ENCODE data around the gene ROR2.
A peak's percentile ranks its signal among the peaks of the same experiment; 100 is the strongest.
"Not testable (repeated sequence)": the region's sequence is repeated elsewhere in the genome, so short reads cannot be mapped to it uniquely, and the experiment has no call there.

The ROR2 gene

DNA sequence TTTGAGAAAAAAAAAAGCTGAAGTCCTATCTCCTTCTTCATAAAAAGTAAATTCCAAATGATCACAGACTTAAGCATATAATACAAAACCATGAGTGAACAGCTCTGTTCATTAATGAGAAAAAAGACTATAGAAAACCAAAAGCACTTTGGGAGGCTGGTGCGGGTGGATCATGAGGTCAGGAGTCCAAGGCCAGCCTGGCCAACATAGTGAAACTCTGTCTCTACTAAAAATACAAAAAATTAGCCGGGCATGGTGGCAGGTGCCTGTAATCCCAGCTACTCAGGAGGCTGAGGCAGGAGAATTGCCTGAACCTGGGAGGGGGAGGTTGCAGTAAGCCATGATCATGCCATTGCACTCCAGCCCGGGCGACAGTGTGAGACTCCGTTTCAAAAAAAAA lies 156.7 kb downstream of the ROR2 start:
- DNase-seq; in situ Hi-C loops (cut with MboI; ENCODE audit: low pct_unique_long_range_greater_than_20kb, low sequenced_read_pairs): not testable (repeated sequence)

DNA sequence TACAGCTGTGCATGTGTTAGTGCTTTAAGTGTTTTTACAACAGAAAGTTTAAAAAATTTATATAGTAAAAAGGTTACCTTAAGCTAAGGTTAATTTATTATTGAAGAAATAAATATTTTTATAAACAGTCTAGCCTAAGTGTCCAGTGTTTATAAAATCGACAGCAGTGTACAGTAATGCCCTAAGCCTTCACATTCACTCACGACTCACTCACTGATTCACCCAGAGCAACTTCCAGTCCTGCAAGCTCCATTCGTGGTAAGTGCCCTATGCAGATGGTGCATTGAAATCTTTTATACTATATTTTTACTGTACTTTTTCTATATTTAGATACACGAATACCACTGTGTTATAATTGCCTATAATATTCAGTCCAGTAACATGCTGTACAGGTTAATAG lies 159.1 kb downstream of the ROR2 start:
- DNase-seq = no peak
- in situ Hi-C loops (cut with MboI; ENCODE audit: low pct_unique_long_range_greater_than_20kb, low sequenced_read_pairs) = no loop called here

DNA sequence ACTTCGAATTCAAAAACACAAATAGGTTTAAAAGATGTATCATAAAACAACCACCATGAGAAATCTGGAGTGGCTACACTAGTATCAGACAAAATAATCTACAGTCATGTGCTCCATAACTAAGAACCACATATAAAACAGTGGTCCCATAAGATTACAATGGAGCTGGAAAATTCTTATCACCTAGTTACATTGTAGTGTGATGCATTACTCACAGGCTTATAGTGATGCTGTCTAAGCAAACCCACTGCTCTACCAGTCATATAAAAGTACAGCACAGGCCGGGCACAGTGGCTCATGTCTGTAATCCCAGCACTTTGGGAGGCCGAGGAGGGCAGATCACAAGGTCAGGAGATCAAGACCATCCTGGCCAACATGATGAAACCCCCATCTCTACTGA lies 160.1 kb downstream of the ROR2 start:
- DNase-seq = no peak
- in situ Hi-C loops (cut with MboI; ENCODE audit: low pct_unique_long_range_greater_than_20kb, low sequenced_read_pairs) = no loop called here

DNA sequence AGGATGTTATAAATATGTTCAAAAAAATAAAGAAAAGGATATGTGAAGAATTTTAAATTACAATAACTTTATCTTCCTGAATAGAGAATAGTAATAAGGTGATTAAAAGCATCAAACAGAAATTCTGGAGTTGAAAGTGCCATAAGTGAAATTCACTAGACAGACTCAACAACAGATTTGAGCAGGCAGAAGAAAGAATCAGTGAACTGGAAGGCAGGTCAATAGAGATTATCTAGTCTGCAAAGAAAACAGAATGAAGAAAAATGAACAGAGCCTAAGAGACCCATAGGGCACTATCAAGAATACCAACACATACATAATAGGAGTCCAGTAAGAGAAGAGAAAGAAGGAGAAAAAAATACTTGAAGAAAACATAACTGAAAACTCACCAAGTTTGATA lies 162.1 kb downstream of the ROR2 start:
- DNase-seq = no peak
- in situ Hi-C loops (cut with MboI; ENCODE audit: low pct_unique_long_range_greater_than_20kb, low sequenced_read_pairs) = no loop called here

DNA sequence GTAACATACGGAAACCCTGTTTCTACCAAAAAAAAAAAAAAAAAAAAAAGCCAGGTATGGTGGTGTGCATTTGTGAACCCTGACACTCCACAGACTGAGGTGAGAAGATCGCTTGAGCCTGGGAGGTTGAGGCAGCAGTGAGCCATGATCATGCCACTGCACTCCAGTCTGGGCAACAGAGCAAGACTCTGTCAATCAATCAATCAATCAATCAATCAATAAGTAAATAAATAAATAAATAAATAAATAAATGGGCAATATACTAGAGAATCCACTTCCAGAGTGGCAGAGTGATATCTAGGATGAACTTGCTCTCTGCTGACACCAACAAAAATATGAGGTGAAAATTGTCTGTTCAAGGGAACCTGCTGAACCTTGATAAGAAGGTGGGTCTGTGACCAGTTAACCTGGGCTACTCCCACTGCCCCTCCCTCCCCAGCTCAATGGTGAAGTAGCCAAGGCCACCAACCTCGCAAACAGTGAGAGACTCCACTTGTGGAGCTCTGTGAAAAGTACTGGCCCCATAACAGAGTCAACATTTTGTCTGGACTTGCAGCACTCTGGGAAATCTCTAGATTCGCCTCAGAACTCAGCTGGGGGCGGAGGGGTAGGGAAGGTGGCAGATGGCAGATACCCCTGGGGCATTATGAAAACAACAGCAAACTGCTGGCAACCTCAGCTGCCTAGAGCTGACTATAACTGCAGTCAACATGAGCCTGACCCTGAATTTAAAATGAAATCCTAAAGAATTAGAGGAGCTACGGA lies 163.7 kb downstream of the ROR2 start:
- in situ Hi-C loops (cut with MboI; ENCODE audit: low pct_unique_long_range_greater_than_20kb, low sequenced_read_pairs) = no loop called here
- DNase-seq = no peak

DNA sequence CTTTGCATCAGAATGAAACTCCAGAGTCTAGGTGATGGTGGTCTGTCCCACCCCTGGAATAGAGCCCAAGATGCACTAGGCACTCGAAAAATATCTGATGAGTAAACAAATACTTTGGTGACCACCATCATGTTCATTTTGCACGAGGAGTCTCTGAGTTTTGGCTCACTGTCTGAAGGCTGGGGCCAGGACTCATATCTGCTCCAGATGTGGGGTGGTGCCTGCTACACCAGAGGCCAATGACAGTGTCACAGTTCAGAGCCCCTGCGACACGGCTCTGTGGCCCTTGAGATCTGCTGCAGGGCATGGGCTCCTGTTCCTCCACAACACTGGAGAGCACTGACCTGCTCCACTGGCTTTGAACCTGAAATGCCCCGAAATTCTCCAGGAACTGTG lies 164.6 kb downstream of the ROR2 start:
- no peak for DNase-seq
- in situ Hi-C loops (cut with MboI; ENCODE audit: low pct_unique_long_range_greater_than_20kb, low sequenced_read_pairs) = no loop called here

DNA sequence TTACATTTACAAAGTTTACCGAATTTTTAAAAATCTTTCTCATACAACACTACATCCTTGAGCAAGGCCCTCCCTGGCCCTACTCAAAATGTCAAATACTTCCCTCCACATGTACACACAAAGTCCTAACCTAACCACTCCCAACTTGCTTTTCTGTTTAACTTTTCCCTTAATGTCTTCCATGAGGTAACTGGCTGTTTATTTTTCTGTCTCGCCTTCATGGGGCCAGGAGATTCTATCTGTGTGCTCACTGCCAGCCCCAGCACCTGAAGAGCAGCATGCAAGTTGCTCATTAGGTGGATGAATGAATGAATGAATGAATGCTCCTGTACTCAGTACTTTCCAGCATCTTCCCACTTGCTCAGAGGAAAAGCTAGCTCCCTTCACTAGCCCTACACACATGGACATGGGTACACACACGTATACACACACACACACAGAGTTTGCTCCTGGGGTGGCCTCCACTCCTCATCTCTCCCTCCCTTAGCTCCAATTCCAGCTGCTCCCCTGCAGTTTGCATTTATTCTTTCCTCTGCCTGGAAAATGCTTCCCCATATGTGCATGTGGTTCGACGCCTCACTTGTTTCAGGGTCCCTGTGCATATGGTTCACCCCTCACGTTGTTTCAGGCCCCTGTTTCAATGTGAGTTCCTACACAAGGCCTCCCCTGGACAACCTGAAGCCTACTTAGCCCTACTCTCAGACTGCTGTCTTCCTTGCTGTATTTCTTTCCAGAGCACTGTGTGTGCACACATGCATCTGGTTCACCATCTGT lies 165.2 kb downstream of the ROR2 start:
- in situ Hi-C loops (cut with MboI; ENCODE audit: low pct_unique_long_range_greater_than_20kb, low sequenced_read_pairs) = no loop called here
- DNase-seq = no peak

DNA sequence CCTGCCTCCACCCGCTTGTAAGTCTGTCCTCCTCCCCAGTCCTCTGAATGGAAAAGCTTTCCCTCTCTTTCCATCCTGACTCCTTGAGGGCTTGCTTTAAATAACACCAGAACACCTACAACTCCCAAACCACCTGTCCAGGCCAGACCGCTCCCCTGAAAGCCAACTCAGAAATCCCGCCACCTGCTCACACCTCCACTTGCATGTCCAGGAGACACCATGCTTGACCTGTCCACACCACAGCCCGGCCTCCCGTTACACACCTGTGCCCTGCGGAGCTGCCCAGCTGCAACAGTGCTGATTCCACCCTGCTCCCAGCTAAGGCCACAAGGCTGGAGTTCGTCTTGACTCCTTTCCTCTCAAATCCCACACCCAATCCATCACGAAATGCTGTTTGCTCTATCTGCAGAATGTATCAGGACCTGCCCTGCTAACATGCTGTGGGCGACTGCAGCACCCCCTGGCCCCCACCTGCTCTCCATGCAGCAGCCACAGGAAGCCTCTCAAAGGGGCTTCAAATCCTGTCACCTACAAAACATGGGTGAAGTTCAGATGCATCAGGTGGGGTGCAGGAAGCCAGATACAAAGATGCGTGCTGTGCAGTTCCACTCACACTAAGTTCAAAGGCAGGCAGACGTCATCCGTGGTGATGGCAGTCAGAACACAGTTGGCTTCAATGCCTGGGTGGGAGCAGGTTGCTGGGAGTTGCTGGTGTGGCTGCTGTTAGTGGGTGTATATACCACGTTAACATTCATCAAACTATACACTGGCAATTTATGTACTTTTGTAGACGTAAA lies 166.0 kb downstream of the ROR2 start:
- in situ Hi-C loops (cut with MboI; ENCODE audit: low pct_unique_long_range_greater_than_20kb, low sequenced_read_pairs) = no loop called here
- no peak for DNase-seq

DNA sequence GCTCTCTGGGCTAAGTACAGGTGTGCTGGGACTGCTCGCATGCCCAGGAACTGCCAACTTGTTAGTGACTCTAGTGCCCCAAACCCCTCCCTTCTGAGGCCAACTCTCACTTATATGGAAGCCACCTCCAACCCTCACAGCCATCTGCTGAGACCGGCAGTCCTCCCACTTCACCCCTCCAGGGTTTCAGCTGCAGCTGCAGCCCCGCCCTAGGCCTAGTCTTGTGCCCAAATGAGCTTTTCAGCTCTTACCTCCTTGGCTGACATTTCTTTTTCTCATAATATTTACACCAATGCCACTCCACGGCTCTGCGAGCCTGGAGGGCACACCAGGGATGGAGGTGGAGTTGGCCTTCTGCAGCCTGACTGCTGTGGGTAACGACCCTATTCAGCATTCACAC lies 166.6 kb downstream of the ROR2 start:
- in situ Hi-C loops (cut with MboI; ENCODE audit: low pct_unique_long_range_greater_than_20kb, low sequenced_read_pairs) = no loop called here
- DNase-seq = no peak

DNA sequence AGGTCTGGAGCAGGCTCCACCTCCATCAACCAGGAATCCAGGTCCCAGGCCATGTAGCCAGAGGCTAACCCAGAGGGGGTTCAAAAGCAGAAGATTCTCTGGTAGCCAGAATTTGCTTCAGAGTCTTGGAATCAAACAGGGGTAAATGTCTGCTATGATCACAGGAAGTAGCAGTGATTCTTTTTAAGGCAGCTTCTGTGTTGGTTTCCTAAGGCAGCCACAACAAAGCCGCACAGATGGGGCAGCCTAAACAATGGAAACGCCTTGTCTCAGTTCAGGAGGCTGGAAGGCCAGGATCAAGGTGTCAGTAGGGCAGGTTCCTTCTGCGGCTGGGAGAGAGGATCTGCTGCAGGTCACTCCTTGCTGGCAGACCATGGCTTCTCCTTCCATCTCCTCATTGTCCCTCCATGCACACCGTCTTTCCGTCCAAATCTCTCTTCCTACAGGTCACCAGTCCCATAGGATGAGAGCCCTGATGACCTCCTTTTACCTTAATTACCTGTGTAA lies 167.3 kb downstream of the ROR2 start:
- in situ Hi-C loops (cut with MboI; ENCODE audit: low pct_unique_long_range_greater_than_20kb, low sequenced_read_pairs) = no loop called here
- no peak for DNase-seq

DNA sequence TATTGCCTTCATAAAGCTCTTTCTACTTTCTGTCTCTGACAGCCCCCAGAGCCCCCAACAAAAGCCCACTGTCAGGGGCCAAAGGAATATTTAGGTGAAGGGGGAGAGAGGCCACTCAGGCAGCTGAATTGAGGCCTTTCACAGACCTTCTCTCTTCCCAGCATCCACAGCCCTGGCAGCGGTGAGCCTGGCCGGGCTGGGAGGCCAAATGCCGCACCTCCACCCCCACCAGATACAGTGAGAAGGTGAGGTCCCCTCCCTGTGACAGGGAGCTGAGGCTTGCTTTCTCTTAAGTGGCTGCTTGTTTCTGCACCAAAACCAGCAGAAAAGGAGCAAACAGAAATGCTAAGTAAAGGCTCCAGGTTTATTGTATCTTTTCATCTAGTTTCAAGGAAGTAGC lies 168.1 kb downstream of the ROR2 start:
- in situ Hi-C loops (cut with MboI; ENCODE audit: low pct_unique_long_range_greater_than_20kb, low sequenced_read_pairs) = no loop called here
- DNase-seq = no peak

DNA sequence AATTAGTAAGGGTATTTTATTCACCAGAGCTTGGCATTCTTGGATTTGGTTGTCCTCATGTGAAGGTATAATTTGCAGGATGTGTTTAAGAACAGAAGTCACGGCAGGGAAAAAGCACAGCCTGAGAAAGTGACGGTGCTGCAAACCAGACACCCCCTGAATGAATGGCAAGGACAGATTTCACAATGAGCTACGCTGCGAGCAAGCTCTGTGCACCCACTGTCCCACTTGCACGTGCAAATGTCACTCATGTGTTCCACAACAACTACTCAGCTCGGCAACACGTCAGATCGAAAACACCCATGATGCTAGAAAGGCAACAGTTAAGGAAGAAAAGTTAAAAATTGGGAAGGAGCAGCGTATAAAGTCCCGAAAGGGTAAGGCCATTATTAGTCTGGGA lies 168.9 kb downstream of the ROR2 start:
- no peak for DNase-seq
- in situ Hi-C loops (cut with MboI; ENCODE audit: low pct_unique_long_range_greater_than_20kb, low sequenced_read_pairs) = no loop called here

DNA sequence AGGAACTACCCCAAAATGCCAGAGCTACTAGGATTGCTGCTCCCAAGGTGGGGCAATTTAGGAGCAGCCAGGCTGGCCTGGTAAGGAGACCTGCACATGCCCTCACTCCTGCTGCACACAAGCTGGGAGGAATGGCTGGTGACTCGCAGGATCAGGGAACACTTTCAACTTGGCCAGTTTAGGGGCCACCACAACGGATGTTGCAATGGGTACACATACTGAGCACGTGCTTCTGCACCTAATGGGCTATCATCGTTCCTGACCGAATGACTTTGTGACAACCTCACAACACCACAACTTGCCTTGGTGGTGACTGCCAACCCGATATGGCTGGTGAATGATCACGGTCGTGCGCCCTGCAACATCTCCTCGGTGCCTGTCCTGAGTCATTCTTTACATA lies 172.0 kb downstream of the ROR2 start:
- in situ Hi-C loops (cut with MboI; ENCODE audit: low pct_unique_long_range_greater_than_20kb, low sequenced_read_pairs) = no loop called here
- no peak for DNase-seq

DNA sequence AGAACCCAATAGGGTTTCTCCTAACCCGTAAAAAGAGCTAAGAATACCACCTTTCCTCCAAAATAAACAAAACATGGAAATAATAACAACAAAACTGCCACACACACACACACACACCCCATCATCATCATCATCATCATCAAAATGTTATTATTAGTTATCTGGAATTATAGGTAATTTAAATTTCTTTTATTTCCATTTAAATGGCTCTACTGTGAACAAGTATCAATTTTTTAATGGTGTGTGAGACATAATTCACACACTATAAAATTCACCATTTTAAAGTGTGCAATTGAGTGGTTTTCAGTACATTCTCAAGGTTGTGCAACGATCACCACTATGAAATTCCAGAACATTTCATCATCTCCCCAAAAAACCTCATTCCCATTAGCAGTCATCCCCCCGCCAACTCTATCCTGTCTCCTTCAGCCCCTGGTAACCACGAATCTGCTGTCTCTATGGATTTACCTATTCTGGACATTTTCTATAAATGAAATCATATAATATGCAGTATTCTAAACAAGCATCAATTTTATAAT lies 172.7 kb downstream of the ROR2 start:
- in situ Hi-C loops (cut with MboI; ENCODE audit: low pct_unique_long_range_greater_than_20kb, low sequenced_read_pairs) = no loop called here
- no peak for DNase-seq

DNA sequence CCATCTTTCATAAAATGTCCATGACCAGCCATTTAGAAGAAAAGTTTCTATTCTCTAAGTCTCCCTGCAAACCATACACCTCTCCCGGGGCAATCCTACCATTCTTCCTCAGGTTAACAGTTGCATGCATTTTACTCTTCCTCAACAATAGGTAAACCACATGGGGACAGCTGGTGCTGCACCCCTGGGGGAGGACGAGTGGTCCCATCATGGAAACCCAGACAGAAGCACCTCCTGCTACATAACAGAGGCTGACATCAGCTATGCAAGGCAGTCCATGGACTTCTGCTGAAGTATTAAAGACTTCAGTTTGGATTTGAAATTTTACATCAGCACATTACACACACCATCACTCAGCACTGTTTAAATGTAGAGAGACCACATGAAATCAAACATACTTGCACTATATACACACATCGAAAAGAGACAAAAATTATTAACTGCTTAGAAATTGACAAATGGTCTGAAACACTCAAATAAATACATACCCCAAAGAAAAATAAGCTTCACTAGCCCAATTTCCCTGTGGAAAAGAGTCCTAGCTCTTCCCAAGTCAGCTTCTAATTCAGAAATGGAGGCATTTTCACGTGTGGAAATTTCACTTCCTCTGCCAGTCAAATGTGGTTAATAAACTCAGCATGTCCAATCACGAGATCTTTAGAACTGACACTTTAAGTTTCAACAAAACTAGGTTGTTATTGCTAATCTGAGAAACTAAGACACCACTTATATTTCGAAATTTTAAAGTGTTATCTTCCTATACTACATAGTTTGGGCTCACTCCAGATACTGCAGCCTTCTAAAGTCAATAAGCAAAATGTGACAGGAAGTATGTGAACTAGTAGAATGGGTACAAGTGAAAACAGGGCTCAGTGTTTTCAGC lies 173.4 kb downstream of the ROR2 start:
- DNase-seq = no peak
- in situ Hi-C loops (cut with MboI; ENCODE audit: low pct_unique_long_range_greater_than_20kb, low sequenced_read_pairs) = no loop called here

DNA sequence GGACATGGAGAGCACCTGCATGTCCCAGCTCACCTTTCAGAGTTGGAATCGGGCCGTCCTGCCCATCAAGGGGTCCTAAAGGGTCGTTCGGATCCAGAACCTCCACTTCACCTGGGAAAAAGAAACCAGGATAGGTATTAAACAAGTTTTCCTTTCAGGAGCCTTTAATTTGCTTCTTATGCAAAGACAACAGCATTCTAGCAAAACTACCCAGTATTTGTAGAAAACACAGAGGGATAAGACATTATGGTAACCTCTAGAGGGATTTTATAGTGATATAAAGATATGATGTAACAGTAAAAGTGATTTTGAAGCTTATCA lies 174.4 kb downstream of the ROR2 start:
- in situ Hi-C loops (cut with MboI; ENCODE audit: low pct_unique_long_range_greater_than_20kb, low sequenced_read_pairs) = no loop called here
- no peak for DNase-seq

DNA sequence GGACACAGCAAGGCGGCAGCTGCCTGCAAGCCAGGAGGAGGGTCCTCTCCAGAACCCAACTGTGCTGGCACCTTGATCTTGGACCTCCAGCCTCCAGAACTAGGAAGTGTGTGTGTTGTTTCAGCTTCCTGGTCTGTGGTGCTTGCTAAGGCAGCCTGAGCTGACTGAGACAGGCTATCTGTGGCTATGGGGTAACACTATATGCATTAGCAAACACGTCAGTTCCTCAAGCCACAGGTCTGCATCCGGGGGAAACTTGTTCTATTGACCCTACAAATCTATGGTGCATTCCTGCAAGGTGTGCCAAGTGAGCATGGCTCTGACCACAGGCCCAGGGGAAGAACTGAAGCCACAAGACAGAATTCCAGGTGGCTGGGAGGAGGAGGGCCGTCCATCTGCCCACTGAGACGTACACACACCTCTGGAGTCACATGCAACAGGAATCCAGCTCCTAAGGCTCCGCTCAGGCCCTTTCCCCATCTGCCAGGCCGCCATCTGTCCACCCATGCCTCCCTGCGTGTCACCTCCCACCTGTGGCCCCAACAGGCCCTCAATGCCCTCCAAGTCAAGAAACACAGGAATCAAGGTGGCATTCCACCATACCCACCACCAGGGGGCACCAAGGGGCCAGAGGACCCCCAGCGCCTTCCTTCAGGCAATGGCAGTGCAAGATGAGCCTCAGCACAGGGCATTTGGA lies 174.9 kb downstream of the ROR2 start:
- DNase-seq = peak; percentile 74

DNA sequence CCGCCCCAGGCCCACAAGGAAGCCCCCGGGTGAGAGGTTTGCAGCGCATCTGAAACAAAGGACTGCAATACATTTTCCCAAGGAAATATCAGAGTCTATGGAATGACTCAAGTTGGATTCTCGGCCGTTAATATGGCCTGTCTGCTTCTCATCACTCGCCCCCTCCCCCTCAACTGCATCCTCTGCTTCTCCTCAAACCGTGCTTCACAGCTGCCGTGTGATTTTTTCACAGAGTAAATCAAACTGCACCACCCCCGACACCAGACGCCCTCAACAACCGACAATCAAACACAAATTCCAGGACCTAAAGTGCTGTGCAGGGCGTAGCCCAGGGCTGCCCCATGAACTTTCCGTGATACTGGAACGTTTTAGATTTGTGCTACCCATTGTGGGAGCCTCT lies 176.9 kb downstream of the ROR2 start:
- in situ Hi-C loops (cut with MboI; ENCODE audit: low pct_unique_long_range_greater_than_20kb, low sequenced_read_pairs) = no loop called here
- no peak for DNase-seq

More for the DNA sequence above, 174.9 kb downstream of the ROR2 start:
- in situ Hi-C loops (cut with MboI; ENCODE audit: low pct_unique_long_range_greater_than_20kb, low sequenced_read_pairs) = no loop called here
